Measurements from ENCODE around the gene GJA8. TPM values are rescaled to one million over a fixed set of nuclear protein-coding genes. Genes with fewer than 3 reads are reported as not detected.
A peak's percentile ranks its signal among the peaks of the same experiment; 100 is the strongest.

The GJA8 gene
- total and polyA plus RNA-seq, 4 donors, result not detected

- no peak for TF ChIP-seq CTCF (IDR thresholded peaks at IDR 0.05; ENCODE audit: control extremely low read depth, extremely low read depth)
- H3K4me3 ChIP-seq, result no peak overlapping the region
- no peaks in the 10 kb centered on the region for H3K27me3 ChIP-seq (ENCODE audit: control insufficient read depth in 3 of 3, insufficient read depth in 3 of 3, low read length in 2 of 3)
- no peak overlapping the region for H3K9ac ChIP-seq (ENCODE audit: insufficient read depth in 1 of 2, low read length in 2 of 2)
- WGBS, 2 donors, result 47 to 51% methylated on average over 4 of the region's 4 CpGs
- no peak for DNase-seq
- H3K36me3 ChIP-seq (ENCODE audit: control insufficient read depth in 4 of 4, insufficient read depth in 4 of 4, low read length in 4 of 4), result no peaks in the 10 kb centered on the region
- no peak overlapping the region for H3K27ac ChIP-seq (ENCODE audit: low read depth in 1 of 2, low read length in 1 of 2)
- no peaks in the 10 kb centered on the region for H3K4me1 ChIP-seq (ENCODE audit: control insufficient read depth in 5 of 5, insufficient read depth in 5 of 5, low read length in 5 of 5)
- no peaks in the 10 kb centered on the region for H3K9me3 ChIP-seq (ENCODE audit: control insufficient read depth in 4 of 4, insufficient read depth in 3 of 4, low read length in 3 of 4)
- no peak for ATAC-seq (ENCODE audit: insufficient read depth, low FRiP score)
These were observed 24.6 kb upstream of the GJA8 start for GRCh38 chr1:147878022-147878421.

GRCh38 chr1:147879911-147880310 is 22.7 kb upstream of the GJA8 start:
- no peak for DNase-seq
- no peak overlapping the region for H3K9ac ChIP-seq (ENCODE audit: insufficient read depth in 1 of 2, low read length in 2 of 2)
- H3K4me3 ChIP-seq, result no peak overlapping the region
- TF ChIP-seq CTCF (IDR thresholded peaks at IDR 0.05; ENCODE audit: control extremely low read depth, extremely low read depth), result no peak
- H3K9me3 ChIP-seq (ENCODE audit: control insufficient read depth in 4 of 4, insufficient read depth in 3 of 4, low read length in 3 of 4), result no peaks in the 10 kb centered on the region
- H3K4me1 ChIP-seq (ENCODE audit: control insufficient read depth in 5 of 5, insufficient read depth in 5 of 5, low read length in 5 of 5), result peaks cover 0 to 3% (median 0%) of the 10 kb centered on the region in 5 donors
- no peaks in the 10 kb centered on the region for H3K27me3 ChIP-seq (ENCODE audit: control insufficient read depth in 3 of 3, insufficient read depth in 3 of 3, low read length in 2 of 3)
- no peaks in the 10 kb centered on the region for H3K36me3 ChIP-seq (ENCODE audit: control insufficient read depth in 4 of 4, insufficient read depth in 4 of 4, low read length in 4 of 4)
- no peak overlapping the region for H3K27ac ChIP-seq (ENCODE audit: low read depth in 1 of 2, low read length in 1 of 2)
- ATAC-seq (ENCODE audit: insufficient read depth, low FRiP score), result no peak

GRCh38 chr1:147882535-147882934 is 20.1 kb upstream of the GJA8 start:
- peaks cover 0 to 4% (median 2%) of the 10 kb centered on the region in 5 donors for H3K4me1 ChIP-seq (ENCODE audit: control insufficient read depth in 5 of 5, insufficient read depth in 5 of 5, low read length in 5 of 5)
- H3K27me3 ChIP-seq (ENCODE audit: control insufficient read depth in 3 of 3, insufficient read depth in 3 of 3, low read length in 2 of 3), result no peaks in the 10 kb centered on the region
- no peak for ATAC-seq (ENCODE audit: insufficient read depth, low FRiP score)
- no peaks in the 10 kb centered on the region for H3K9me3 ChIP-seq (ENCODE audit: control insufficient read depth in 4 of 4, insufficient read depth in 3 of 4, low read length in 3 of 4)
- no peak overlapping the region for H3K9ac ChIP-seq (ENCODE audit: insufficient read depth in 1 of 2, low read length in 2 of 2)
- no peak overlapping the region for H3K27ac ChIP-seq (ENCODE audit: low read depth in 1 of 2, low read length in 1 of 2)
- no peak for TF ChIP-seq CTCF (IDR thresholded peaks at IDR 0.05; ENCODE audit: control extremely low read depth, extremely low read depth)
- DNase-seq, result no peak
- WGBS, 2 donors, result 63 to 71% methylated on average over 2 of the region's 2 CpGs
- no peak overlapping the region for H3K4me3 ChIP-seq
- H3K36me3 ChIP-seq (ENCODE audit: control insufficient read depth in 4 of 4, insufficient read depth in 4 of 4, low read length in 4 of 4), result no peaks in the 10 kb centered on the region

GRCh38 chr1:147890177-147890790 is 12.3 kb upstream of the GJA8 start:
- peak; percentile 84 to 90 (median 88) for DNase-seq
- peak; percentile 72 for TF ChIP-seq CTCF (IDR thresholded peaks at IDR 0.05; ENCODE audit: control extremely low read depth, extremely low read depth)
- WGBS, 2 donors, result 6 to 7% methylated on average over 12 of the region's 12 CpGs
- Histone ChIP-seq H3K4me3 (no peak overlapping the region), H3K9me3 (ENCODE audit: control insufficient read depth in 4 of 4, insufficient read depth in 3 of 4, low read length in 3 of 4) (no peaks in the 10 kb centered on the region), H3K27me3 (ENCODE audit: control insufficient read depth in 3 of 3, insufficient read depth in 3 of 3, low read length in 2 of 3) (no peaks in the 10 kb centered on the region), H3K4me1 (ENCODE audit: control insufficient read depth in 5 of 5, insufficient read depth in 5 of 5, low read length in 5 of 5) (peaks cover 0 to 38% (median 3%) of the 10 kb centered on the region in 5 donors), H3K9ac (ENCODE audit: insufficient read depth in 1 of 2, low read length in 2 of 2) (no peak overlapping the region), H3K27ac (ENCODE audit: low read depth in 1 of 2, low read length in 1 of 2) (no peak overlapping the region), H3K36me3 (ENCODE audit: control insufficient read depth in 4 of 4, insufficient read depth in 4 of 4, low read length in 4 of 4) (no peaks in the 10 kb centered on the region)
- peak; percentile 74 for ATAC-seq (ENCODE audit: insufficient read depth, low FRiP score)

Data from lung (tissue), 12 donors.